ENCODE results near the gene NR1H4. TPM values are rescaled to one million over a fixed set of nuclear protein-coding genes. Genes with fewer than 3 reads are reported as not detected.
A peak's percentile ranks its signal among the peaks of the same experiment; 100 is the strongest.
"Not testable (repeated sequence)": the region's sequence is repeated elsewhere in the genome, so short reads cannot be mapped to it uniquely, and the experiment has no call there.

The NR1H4 gene
- total and polyA plus RNA-seq, 2 donors from 2014 or later, result 42.2 to 62.6 TPM

DNA sequence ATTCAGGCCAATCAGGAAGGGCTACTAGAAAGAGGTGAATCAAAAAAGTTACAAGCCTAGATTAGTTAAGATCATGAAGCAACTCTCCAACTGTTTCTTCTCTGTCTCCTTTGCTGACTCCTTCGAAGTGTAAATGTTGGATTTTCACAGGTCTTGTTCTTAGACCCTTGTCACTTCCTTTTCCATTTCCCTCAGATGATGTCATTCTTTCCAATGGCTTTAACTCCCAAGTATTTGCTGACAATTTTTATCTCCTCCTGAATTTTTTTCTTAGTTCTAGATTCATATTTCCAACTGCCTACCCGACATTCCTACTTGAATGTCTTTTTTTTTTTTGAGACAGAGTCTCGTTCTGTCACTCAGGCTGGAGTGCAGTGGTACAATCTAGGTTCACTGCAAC lies 110.6 kb downstream of the NR1H4 start:
- intact Hi-C loops (cut with DNase I), result no loop called here
- Histone ChIP-seq H3K36me3 (ENCODE audit: control insufficient read depth in 2 of 3, insufficient read depth in 3 of 3, low read length in 3 of 3) (no peaks in the 10 kb centered on the region), H3K9ac (ENCODE audit: low read length in 3 of 3) (no peak overlapping the region), H3K27ac (ENCODE audit: low read depth in 2 of 2, low read length in 2 of 2) (no peak overlapping the region), H3K9me3 (ENCODE audit: control insufficient read depth in 2 of 3, insufficient read depth in 1 of 3, low read length in 3 of 3) (peaks cover 0 to 7% (median 0%) of the 10 kb centered on the region in 3 donors), H3K27me3 (ENCODE audit: control insufficient read depth, insufficient read depth, low read length) (no peaks in the 10 kb centered on the region), H3K4me1 (ENCODE audit: control insufficient read depth in 2 of 3, insufficient read depth in 2 of 3, low read depth in 1 of 3, low read length in 3 of 3) (no peaks in the 10 kb centered on the region), H3K4me3 (ENCODE audit: low read length in 3 of 3) (no peak overlapping the region)
- no peak for FAIRE-seq
- TF ChIP-seq, protein P1, sequence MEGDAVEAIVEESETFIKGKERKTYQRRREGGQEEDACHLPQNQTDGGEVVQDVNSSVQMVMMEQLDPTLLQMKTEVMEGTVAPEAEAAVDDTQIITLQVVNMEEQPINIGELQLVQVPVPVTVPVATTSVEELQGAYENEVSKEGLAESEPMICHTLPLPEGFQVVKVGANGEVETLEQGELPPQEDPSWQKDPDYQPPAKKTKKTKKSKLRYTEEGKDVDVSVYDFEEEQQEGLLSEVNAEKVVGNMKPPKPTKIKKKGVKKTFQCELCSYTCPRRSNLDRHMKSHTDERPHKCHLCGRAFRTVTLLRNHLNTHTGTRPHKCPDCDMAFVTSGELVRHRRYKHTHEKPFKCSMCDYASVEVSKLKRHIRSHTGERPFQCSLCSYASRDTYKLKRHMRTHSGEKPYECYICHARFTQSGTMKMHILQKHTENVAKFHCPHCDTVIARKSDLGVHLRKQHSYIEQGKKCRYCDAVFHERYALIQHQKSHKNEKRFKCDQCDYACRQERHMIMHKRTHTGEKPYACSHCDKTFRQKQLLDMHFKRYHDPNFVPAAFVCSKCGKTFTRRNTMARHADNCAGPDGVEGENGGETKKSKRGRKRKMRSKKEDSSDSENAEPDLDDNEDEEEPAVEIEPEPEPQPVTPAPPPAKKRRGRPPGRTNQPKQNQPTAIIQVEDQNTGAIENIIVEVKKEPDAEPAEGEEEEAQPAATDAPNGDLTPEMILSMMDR (IDR thresholded peaks at IDR 0.05; ENCODE audit: borderline replicate concordance, extremely low read depth, insufficient read depth), result no peak
- no peak for DNase-seq

DNA sequence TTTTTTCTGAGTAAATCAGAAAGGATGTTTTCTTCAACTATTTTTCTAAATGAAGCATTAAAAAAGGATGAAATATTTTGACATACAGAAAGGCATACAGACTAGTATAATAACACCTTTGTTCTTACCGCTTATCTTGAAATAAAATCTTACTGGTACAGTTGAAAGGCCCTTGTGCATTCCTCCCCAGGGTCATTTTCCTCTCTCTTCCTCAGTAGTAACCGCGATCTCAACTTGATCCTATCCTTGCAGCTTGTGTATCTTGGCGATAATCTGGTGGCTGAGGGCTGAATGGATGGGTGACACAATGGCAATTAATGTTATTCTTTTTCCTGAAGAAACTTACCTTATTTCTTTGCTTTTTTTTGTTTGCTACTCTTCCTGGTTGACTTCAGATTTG lies 118.3 kb downstream of the NR1H4 start:
- H3K36me3 ChIP-seq (ENCODE audit: control insufficient read depth in 2 of 3, insufficient read depth in 3 of 3, low read length in 3 of 3), result no peaks in the 10 kb centered on the region
- no peak for FAIRE-seq

DNA sequence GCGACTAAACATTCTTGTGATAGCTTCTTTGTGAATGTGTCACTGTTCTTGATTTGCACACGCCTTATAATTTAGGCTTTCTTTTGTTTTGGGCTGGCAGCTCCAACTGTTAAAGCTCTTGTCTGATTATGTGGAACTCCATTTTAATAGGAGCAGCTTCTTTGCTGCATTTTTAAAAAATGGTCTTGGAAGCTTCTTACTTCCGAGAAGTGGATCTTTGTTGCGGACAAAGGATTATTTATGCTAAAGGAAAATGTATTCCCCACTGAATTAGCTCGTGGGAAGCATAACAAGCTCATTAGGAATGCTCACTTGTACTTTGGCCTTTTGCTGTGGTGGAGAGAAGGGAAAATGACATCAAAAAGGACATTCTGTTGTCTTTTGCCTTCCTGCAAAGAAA lies 119.8 kb downstream of the NR1H4 start:
- Histone ChIP-seq H3K4me1 (ENCODE audit: control insufficient read depth in 2 of 3, insufficient read depth in 2 of 3, low read depth in 1 of 3, low read length in 3 of 3) (no peaks in the 10 kb centered on the region), H3K27me3 (ENCODE audit: control insufficient read depth, insufficient read depth, low read length) (no peaks in the 10 kb centered on the region), H3K4me3 (ENCODE audit: low read length in 3 of 3) (no peak overlapping the region), H3K36me3 (ENCODE audit: control insufficient read depth in 2 of 3, insufficient read depth in 3 of 3, low read length in 3 of 3) (no peaks in the 10 kb centered on the region), H3K27ac (ENCODE audit: low read depth in 2 of 2, low read length in 2 of 2) (no peak overlapping the region), H3K9me3 (ENCODE audit: control insufficient read depth in 2 of 3, insufficient read depth in 1 of 3, low read length in 3 of 3) (peaks cover 0 to 5% (median 0%) of the 10 kb centered on the region in 3 donors), H3K9ac (ENCODE audit: low read length in 3 of 3) (no peak overlapping the region)
- TF ChIP-seq, protein P1 (IDR thresholded peaks at IDR 0.05; ENCODE audit: borderline replicate concordance, extremely low read depth, insufficient read depth), result no peak
- intact Hi-C loops (cut with DNase I), result no loop called here
- DNase-seq (peak in 1 of 5 donors; percentile 9), FAIRE-seq (no peak)

More for the DNA sequence above, 118.3 kb downstream of the NR1H4 start:
- Histone ChIP-seq H3K9ac (ENCODE audit: low read length in 3 of 3) (no peak overlapping the region), H3K27me3 (ENCODE audit: control insufficient read depth, insufficient read depth, low read length) (no peaks in the 10 kb centered on the region), H3K27ac (ENCODE audit: low read depth in 2 of 2, low read length in 2 of 2) (no peak overlapping the region), H3K9me3 (ENCODE audit: control insufficient read depth in 2 of 3, insufficient read depth in 1 of 3, low read length in 3 of 3) (peaks cover 0 to 7% (median 0%) of the 10 kb centered on the region in 3 donors), H3K4me1 (ENCODE audit: control insufficient read depth in 2 of 3, insufficient read depth in 2 of 3, low read depth in 1 of 3, low read length in 3 of 3) (no peaks in the 10 kb centered on the region), H3K4me3 (ENCODE audit: low read length in 3 of 3) (no peak overlapping the region)
- DNase-seq, result no peak
- TF ChIP-seq, protein P1 (IDR thresholded peaks at IDR 0.05; ENCODE audit: borderline replicate concordance, extremely low read depth, insufficient read depth), result no peak
- intact Hi-C loops (cut with DNase I), result no loop called here

DNA sequence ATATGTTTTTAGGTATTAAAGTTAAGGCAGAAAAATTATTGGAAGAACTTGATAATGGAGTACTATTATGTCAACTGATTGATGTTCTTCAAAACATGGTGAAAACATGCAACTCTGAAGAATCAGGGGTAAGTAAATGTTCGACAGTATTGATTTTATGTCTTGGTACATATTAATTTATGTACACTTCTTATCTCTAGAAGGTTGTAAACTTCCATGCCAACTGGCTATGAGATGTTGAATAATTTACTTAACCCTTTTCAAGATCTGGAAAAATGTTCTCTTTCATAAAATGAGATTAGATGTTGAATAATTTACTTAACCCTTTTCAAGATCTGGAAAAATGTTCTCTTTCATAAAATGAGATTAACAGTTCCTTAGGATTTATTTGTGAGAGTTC lies 128.0 kb downstream of the NR1H4 start:
- no peak overlapping the region for H3K4me3 ChIP-seq (ENCODE audit: low read length in 3 of 3)
- H3K27ac ChIP-seq (ENCODE audit: low read depth in 2 of 2, low read length in 2 of 2), result no peak overlapping the region
- no peaks in the 10 kb centered on the region for H3K9me3 ChIP-seq (ENCODE audit: control insufficient read depth in 2 of 3, insufficient read depth in 1 of 3, low read length in 3 of 3)
- H3K9ac ChIP-seq (ENCODE audit: low read length in 3 of 3), result no peak overlapping the region
- no peaks in the 10 kb centered on the region for H3K4me1 ChIP-seq (ENCODE audit: control insufficient read depth in 2 of 3, insufficient read depth in 2 of 3, low read depth in 1 of 3, low read length in 3 of 3)
- DNase-seq, result no peak
- FAIRE-seq, result peak; percentile 33
- no peaks in the 10 kb centered on the region for H3K36me3 ChIP-seq (ENCODE audit: control insufficient read depth in 2 of 3, insufficient read depth in 3 of 3, low read length in 3 of 3)
- TF ChIP-seq, protein P1 (IDR thresholded peaks at IDR 0.05; ENCODE audit: borderline replicate concordance, extremely low read depth, insufficient read depth), result no peak
- intact Hi-C loops (cut with DNase I), result no loop called here
- H3K27me3 ChIP-seq (ENCODE audit: control insufficient read depth, insufficient read depth, low read length), result no peaks in the 10 kb centered on the region

DNA sequence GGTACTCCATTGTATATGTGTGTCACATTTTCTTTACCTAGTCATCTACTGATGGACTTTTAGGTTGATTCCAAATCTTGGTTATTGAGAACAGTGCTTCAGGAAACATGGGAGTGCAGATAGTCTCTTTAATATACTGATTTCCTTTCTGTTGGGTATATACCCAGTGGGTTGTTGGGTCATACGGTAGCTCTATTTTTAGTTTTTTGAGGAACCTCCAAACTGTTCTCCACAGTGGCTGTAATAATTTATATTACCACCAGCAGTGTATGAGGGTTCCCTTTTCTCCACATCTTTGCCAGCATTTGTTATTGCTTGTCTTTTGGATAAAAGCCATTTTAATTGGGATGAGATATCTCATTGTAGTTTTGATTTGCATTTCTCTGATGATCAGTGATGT lies 129.3 kb downstream of the NR1H4 start:
- H3K4me1 ChIP-seq (ENCODE audit: control insufficient read depth in 2 of 3, insufficient read depth in 2 of 3, low read depth in 1 of 3, low read length in 3 of 3); H3K36me3 ChIP-seq (ENCODE audit: control insufficient read depth in 2 of 3, insufficient read depth in 3 of 3, low read length in 3 of 3); H3K9me3 ChIP-seq (ENCODE audit: control insufficient read depth in 2 of 3, insufficient read depth in 1 of 3, low read length in 3 of 3); DNase-seq; intact Hi-C loops (cut with DNase I); H3K27me3 ChIP-seq (ENCODE audit: control insufficient read depth, insufficient read depth, low read length); H3K27ac ChIP-seq (ENCODE audit: low read depth in 2 of 2, low read length in 2 of 2); H3K4me3 ChIP-seq (ENCODE audit: low read length in 3 of 3); H3K9ac ChIP-seq (ENCODE audit: low read length in 3 of 3); FAIRE-seq: not testable (repeated sequence)
